WTC11 (cell line): ENCODE measurements around the gene PCDHGA6. TPM values are rescaled to one million over a fixed set of nuclear protein-coding genes. Genes with fewer than 3 reads are reported as not detected.

Source experiments
- ATAC-seq: fragments of 200-7000 bp; cut with Tn5 transposase; 2 replicates; pipeline ENCODE4 v1.10.0; 2021; ENCODE audit warnings: mild to moderate bottlenecking, moderate library complexity
- CTCF ChIA-PET: fragments of 300-600 bp; sonication (Branson Sonifier 250); formaldehyde crosslinking; loops from one replicate; lab custom pipeline; 2021; ENCODE audit warnings: antibody characterized with exemption; lab: Charles Lee
- POLR2A ChIA-PET: fragments of 350-600 bp; sonication (Branson Sonifier 250); formaldehyde crosslinking; loops from one replicate; lab custom pipeline; 2021; ENCODE audit warnings: antibody characterized with exemption; lab: Charles Lee
- DNase-seq: peaks from one replicate; pipeline ENCODE4 v3.0.0; 2021; ENCODE audit warnings: low spot score
- H3K27ac Mint-ChIP-seq: 2 replicates; pipeline ENCODE4 v1.8.0; 2021; ENCODE audit warnings: mixed read lengths
- H3K27me3 Mint-ChIP-seq: 2 replicates; pipeline ENCODE4 v1.8.0; 2021; ENCODE audit warnings: low read depth, mild to moderate bottlenecking, moderate library complexity, mixed read lengths
- H3K36me3 Mint-ChIP-seq: 2 replicates; pipeline ENCODE4 v1.8.0; 2021; ENCODE audit warnings: mixed read lengths
- H3K4me1 Mint-ChIP-seq: 2 replicates; pipeline ENCODE4 v1.8.0; 2022; ENCODE audit warnings: mixed read lengths
- H3K4me3 Mint-ChIP-seq: 2 replicates; pipeline ENCODE4 v1.8.0; 2021; ENCODE audit warnings: mild to moderate bottlenecking, moderate library complexity, mixed read lengths
- H3K9me3 Mint-ChIP-seq: 2 replicates; pipeline ENCODE4 v1.8.0; 2021; ENCODE audit warnings: mixed read lengths
- CREB1 ChIP-seq: sonication (generic); formaldehyde crosslinking; IDR thresholded peaks from 2 replicates; pipeline ENCODE4 v1.8.0; 2023; ENCODE audit warnings: mild to moderate bottlenecking, missing genetic modification reagents
- CTCF ChIP-seq: fragments of 200-600 bp; IDR thresholded peaks from 2 replicates; pipeline ENCODE4 v1.8.0; 2022; ENCODE audit warnings: antibody characterized with exemption
- FOXJ3 ChIP-seq: sonication (generic); formaldehyde crosslinking; IDR thresholded peaks from 2 replicates; pipeline ENCODE4 v1.9.0; 2021; ENCODE audit warnings: missing genetic modification reagents, mild to moderate bottlenecking, borderline replicate concordance
- NFATC4 ChIP-seq: fragments of 250-450 bp; sonication (Bioruptor Pico); IDR thresholded peaks from 2 replicates; pipeline ENCODE4 v1.9.0; 2021; ENCODE audit warnings: mild to moderate bottlenecking
- PREB ChIP-seq: sonication (generic); formaldehyde crosslinking; IDR thresholded peaks from 2 replicates; pipeline ENCODE4 v1.8.1; 2022; ENCODE audit warnings: mild to moderate bottlenecking, missing genetic modification reagents, moderate library complexity, borderline replicate concordance
- PRRX2 ChIP-seq: fragments of 250-450 bp; sonication (Bioruptor Pico); IDR thresholded peaks from 2 replicates; pipeline ENCODE4 v1.8.0; 2021; ENCODE audit warnings: mild to moderate bottlenecking
- RELA ChIP-seq: sonication (generic); formaldehyde crosslinking; IDR thresholded peaks from 2 replicates; pipeline ENCODE4 v1.8.1; 2022; ENCODE audit warnings: missing genetic modification reagents, mild to moderate bottlenecking, borderline replicate concordance
- USF1 ChIP-seq: sonication (generic); formaldehyde crosslinking; IDR thresholded peaks from 2 replicates; pipeline ENCODE4 v1.8.0; 2022; ENCODE audit warnings: mild to moderate bottlenecking, missing genetic modification reagents
- ZNF425 ChIP-seq: fragments of 250-450 bp; sonication (Bioruptor Pico); conservative IDR thresholded peaks from 2 replicates; pipeline ENCODE4 v1.9.0; 2021; ENCODE audit warnings: mild to moderate bottlenecking
- ZNF512 ChIP-seq: sonication (generic); formaldehyde crosslinking; IDR thresholded peaks from 2 replicates; pipeline ENCODE4 v1.8.1; 2022; ENCODE audit warnings: missing genetic modification reagents, borderline replicate concordance
- total RNA-seq: library from RNA; stranded (reverse); gene quantifications from 3 replicates; pipeline ENCODE4 v1.2.3, GENCODE V29; 2021

PCDHGA6 gene
- total RNA-seq, 1 experiment from 2014 or later, result 3.3 TPM

DNA sequence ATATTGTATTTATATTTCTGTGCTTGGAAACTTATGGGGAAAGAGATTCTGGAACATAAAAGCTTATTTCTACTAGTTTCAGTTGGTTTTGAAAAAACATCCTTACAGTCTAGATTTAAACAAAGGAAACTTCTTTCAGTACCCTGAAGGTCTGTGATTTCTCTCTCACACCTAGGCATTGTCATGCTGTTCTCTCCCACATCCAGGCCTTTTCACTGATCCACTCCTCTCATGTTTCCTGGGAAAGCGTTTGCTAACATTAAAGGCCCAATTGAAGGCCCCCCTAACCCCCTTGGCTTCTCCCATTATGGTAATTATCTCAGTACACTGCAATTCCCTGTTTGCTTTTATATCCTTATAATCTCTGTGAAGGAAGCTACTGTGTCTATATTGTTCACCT, 30.9 kb upstream of the PCDHGA6 start:
- peaks cover 2% of the 10 kb centered on the region; the same call in 1 of the 2 replicates for H3K4me1 Mint-ChIP-seq
- no peak for DNase-seq
- no peaks in the 10 kb centered on the region for H3K27me3 Mint-ChIP-seq
- TF ChIP-seq PRRX2 (CRISPR knock-in tag), result no peak
- TF ChIP-seq PREB (CRISPR knock-in tag), result no peak
- no peak for TF ChIP-seq RELA (CRISPR knock-in tag)
- no peak for TF ChIP-seq ZNF512
- TF ChIP-seq FOXJ3 (CRISPR knock-in tag), result no peak
- no peak for TF ChIP-seq ZNF425 (CRISPR knock-in tag)
- TF ChIP-seq CREB1 (CRISPR knock-in tag), result no peak
- no peak for TF ChIP-seq NFATC4 (CRISPR knock-in tag)
- no peak for TF ChIP-seq USF1 (CRISPR knock-in tag)
- ATAC-seq, result no peak
- ChIA-PET POLR2A (no interaction called here), CTCF (interaction anchor here (1.0 to 4.0 kb wide), 13 partner anchors 9 to 224 kb away, joined by 3 to 22 read pairs (median 7); partner anchors contain the start of genes PCDHB14, PCDHB15, PCDHGA10 and PCDHGA11)
- H3K36me3 Mint-ChIP-seq, result peaks cover 54% of the 10 kb centered on the region
- H3K27ac Mint-ChIP-seq, result no peak overlapping the region
- H3K9me3 Mint-ChIP-seq, result peaks cover 68% of the 10 kb centered on the region
- H3K4me3 Mint-ChIP-seq, result no peak overlapping the region

- H3K27ac Mint-ChIP-seq, result no peak within 1 kb of the TSS
- CTCF ChIA-PET, result interaction anchor here (0.6 to 4.0 kb wide), 32 partner anchors 9 to 224 kb away, joined by 3 to 22 read pairs (median 4); partner anchors contain the start of genes PCDHB10, PCDHB11, PCDHB14 and PCDHB15
Measured at GRCh38 chr5:141343242-141343952, 30.3 kb upstream of the PCDHGA6 start, which contains the start of gene PCDHGA3. Gene PCDHGA3 (plus strand): TSS chr5:141343829. CDS start chr5:141344034, 205 bp downstream.

More at GRCh38 chr5:141343242-141343952, 30.3 kb upstream of the PCDHGA6 start, which contains the start of gene PCDHGA3:
- Mint-ChIP-seq H3K4me3 (0 out of 2 replicates have a peak within 1 kb of the TSS, but pooled peaks have one; percentile 22), H3K27me3 (no peaks in the 10 kb centered on the region), H3K36me3 (peaks cover 54% of the 10 kb centered on the region), H3K4me1 (peaks cover 2% of the 10 kb centered on the region; the same call in 1 of the 2 replicates), H3K9me3 (peaks cover 62% of the 10 kb centered on the region)
- ATAC-seq, result peak; percentile 61
- POLR2A ChIA-PET, result interaction anchor here (0.6 kb wide), 1 partner anchor 1023 kb away, joined by 3 read pairs; no protein-coding TSS in a partner anchor
- no peak for DNase-seq
- TF ChIP-seq CTCF (peak; percentile 45; the same call in 1 of the 2 replicates), USF1 (CRISPR knock-in tag) (no peak)
